GM12878 (cell line): ENCODE data around the gene SCN5A. TPM values are rescaled to one million over a fixed set of nuclear protein-coding genes. Genes with fewer than 3 reads are reported as not detected.

Experiments used
- EZH2 ChIP-seq: IDR thresholded peaks from 2 replicates; pipeline ENCODE4 v1.6.1; 2012; ENCODE audit warnings: low read depth, mild to moderate bottlenecking, control low read depth, inconsistent platforms, low read length, borderline replicate concordance; ENCODE audit not compliant: control insufficient read depth
- HDGF ChIP-seq: fragments of 450-650 bp; IDR thresholded peaks from 2 replicates; pipeline ENCODE4 v1.6.1; 2016; ENCODE audit warnings: antibody characterized with exemption
- RBBP5 ChIP-seq: fragments of 200-600 bp; sonication (generic); conservative IDR thresholded peaks from 2 replicates; pipeline ENCODE4 v1.6.1; 2016
- SPI1 ChIP-seq: IDR thresholded peaks from 2 replicates; pipeline ENCODE4 v1.6.1; 2011; ENCODE audit warnings: low read depth, mild to moderate bottlenecking, low read length, moderate library complexity, borderline replicate concordance; ENCODE audit not compliant: insufficient read depth
- polyA plus RNA-seq, 11 experiments: library from polyadenylated mRNA; depleted of rRNA in 4 of 11; unstranded in 6 of 11; stranded (reverse) in 5 of 11; fragments of >200 nt; fragmentation: Nextera tagmentation in 4 of 11; fragmentation: Illumina TruSeq in 1 of 11; extraction: Ambion mirVana in 4 of 11; extraction: Trizol in 1 of 11; gene quantifications; 1 replicate in 1 of 11; 2 replicates in 10 of 11; pipeline versions ENCODE4 v1.2.1 to v1.2.3, GENCODE V29; 2011 to 2016; ENCODE audit warnings: inconsistent platforms in 2 of 11, missing spikeins in 2 of 11, low read depth in 1 of 11
- total RNA-seq, 4 experiments: library from RNA; depleted of rRNA in 3 of 4; stranded (reverse); fragments of >200 nt in 3 of 4; fragmentation: Illumina TruSeq in 1 of 4; extraction: Trizol in 1 of 4; gene quantifications; 2 replicates each; pipeline versions ENCODE4 v1.2.1 to v1.2.3, GENCODE V29; 2013 to 2021
- TF ChIP-seq, protein P1 (sequence below): fragments of 450-650 bp; IDR thresholded peaks from 2 replicates; pipeline ENCODE4 v1.6.1; 2017; ENCODE audit warnings: antibody characterized with exemption, mild to moderate bottlenecking, moderate library complexity
- TF ChIP-seq, protein P2 (sequence below): fragments of 450-650 bp; IDR thresholded peaks from 2 replicates; pipeline ENCODE4 v1.6.1; 2017; ENCODE audit warnings: mild to moderate bottlenecking, moderate library complexity

The SCN5A gene
- total and polyA plus RNA-seq, 10 of the 15 experiments (the other 5 are each of a cell fraction or from before 2014, with no cell fraction given), result not detected

DNA sequence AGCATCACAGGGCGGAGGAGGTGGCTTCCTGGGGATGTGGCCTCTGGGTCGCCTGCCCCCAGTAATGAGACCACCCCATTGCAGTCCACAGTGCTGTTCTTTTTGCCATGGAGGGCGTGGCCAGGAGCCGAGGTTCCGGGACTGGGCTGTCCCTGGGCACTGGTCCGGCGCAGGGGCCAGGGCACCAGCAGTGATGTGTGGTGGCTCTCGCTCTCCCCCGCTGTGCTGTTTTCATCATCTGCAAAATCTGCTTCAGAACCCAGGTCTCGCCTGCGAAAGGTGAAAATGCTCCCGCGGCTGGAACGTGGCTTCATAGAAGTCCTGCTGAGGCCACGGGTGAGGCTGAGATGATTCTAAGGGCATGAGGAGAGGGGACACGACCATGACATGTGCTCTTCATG is 45.8 kb downstream of the SCN5A start (continued):
- TF ChIP-seq, protein P1, sequence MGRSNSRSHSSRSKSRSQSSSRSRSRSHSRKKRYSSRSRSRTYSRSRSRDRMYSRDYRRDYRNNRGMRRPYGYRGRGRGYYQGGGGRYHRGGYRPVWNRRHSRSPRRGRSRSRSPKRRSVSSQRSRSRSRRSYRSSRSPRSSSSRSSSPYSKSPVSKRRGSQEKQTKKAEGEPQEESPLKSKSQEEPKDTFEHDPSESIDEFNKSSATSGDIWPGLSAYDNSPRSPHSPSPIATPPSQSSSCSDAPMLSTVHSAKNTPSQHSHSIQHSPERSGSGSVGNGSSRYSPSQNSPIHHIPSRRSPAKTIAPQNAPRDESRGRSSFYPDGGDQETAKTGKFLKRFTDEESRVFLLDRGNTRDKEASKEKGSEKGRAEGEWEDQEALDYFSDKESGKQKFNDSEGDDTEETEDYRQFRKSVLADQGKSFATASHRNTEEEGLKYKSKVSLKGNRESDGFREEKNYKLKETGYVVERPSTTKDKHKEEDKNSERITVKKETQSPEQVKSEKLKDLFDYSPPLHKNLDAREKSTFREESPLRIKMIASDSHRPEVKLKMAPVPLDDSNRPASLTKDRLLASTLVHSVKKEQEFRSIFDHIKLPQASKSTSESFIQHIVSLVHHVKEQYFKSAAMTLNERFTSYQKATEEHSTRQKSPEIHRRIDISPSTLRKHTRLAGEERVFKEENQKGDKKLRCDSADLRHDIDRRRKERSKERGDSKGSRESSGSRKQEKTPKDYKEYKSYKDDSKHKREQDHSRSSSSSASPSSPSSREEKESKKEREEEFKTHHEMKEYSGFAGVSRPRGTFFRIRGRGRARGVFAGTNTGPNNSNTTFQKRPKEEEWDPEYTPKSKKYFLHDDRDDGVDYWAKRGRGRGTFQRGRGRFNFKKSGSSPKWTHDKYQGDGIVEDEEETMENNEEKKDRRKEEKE, result no peak
- TF ChIP-seq, protein P2, sequence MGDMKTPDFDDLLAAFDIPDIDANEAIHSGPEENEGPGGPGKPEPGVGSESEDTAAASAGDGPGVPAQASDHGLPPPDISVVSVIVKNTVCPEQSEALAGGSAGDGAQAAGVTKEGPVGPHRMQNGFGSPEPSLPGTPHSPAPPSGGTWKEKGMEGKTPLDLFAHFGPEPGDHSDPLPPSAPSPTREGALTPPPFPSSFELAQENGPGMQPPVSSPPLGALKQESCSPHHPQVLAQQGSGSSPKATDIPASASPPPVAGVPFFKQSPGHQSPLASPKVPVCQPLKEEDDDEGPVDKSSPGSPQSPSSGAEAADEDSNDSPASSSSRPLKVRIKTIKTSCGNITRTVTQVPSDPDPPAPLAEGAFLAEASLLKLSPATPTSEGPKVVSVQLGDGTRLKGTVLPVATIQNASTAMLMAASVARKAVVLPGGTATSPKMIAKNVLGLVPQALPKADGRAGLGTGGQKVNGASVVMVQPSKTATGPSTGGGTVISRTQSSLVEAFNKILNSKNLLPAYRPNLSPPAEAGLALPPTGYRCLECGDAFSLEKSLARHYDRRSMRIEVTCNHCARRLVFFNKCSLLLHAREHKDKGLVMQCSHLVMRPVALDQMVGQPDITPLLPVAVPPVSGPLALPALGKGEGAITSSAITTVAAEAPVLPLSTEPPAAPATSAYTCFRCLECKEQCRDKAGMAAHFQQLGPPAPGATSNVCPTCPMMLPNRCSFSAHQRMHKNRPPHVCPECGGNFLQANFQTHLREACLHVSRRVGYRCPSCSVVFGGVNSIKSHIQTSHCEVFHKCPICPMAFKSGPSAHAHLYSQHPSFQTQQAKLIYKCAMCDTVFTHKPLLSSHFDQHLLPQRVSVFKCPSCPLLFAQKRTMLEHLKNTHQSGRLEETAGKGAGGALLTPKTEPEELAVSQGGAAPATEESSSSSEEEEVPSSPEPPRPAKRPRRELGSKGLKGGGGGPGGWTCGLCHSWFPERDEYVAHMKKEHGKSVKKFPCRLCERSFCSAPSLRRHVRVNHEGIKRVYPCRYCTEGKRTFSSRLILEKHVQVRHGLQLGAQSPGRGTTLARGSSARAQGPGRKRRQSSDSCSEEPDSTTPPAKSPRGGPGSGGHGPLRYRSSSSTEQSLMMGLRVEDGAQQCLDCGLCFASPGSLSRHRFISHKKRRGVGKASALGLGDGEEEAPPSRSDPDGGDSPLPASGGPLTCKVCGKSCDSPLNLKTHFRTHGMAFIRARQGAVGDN, result no peak
- TF ChIP-seq RBBP5, result no peak
- TF ChIP-seq SPI1, result no peak
- no peak for TF ChIP-seq EZH2
- no peak for TF ChIP-seq HDGF
